ENCODE results near the gene DYNLL1. TPM values are rescaled to one million over a fixed set of nuclear protein-coding genes. Genes with fewer than 3 reads are reported as not detected.

The DYNLL1 gene
- total and polyA plus RNA-seq, 2 of the 13 experiments (the other 11 are each of a cell fraction or from before 2014, with no cell fraction given): 271 to 294 TPM

DNA sequence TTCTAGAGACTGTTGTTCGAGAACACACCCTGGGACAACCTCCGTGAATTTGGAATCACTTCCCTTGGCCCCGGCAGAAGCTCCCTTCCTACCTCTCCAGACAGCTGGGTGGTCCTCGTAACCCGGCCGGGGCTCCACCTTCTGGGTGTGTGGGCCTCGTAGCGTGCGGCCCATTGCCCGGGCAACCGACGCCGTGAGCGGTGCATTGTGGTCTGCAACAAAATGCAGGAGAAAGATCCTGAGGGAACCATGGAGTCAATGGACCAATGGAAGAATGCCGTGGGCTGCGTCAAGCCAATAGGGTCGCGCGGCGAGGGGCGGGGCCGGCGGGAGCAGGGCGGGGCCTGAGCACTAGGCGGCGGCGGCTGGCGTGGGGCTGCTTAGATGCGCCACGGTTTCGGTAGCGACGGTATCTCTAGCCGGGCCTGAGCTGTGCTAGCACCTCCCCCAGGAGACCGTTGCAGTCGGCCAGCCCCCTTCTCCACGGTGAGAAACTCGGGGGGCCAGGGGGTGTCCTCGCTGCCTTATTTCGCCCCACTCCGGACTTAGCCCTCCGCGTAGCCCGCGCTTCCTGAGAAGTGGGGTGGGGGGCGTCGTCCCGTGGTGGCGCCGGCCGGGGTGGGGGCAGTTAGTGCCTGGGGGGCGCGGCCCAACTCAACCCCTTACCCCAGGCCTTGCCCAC is at the start of gene DYNLL1 (continued):
- TF ChIP-seq PHF8 (CRISPR knock-in tag; IDR thresholded peaks at IDR 0.05) (peak; percentile 69; the same call in 1 of the 2 replicates), ZFP36L1 (CRISPR knock-in tag; IDR thresholded peaks at IDR 0.05) (no peak), ZNF788 (CRISPR knock-in tag; IDR thresholded peaks at IDR 0.05; ENCODE audit: borderline replicate concordance) (peak; percentile 36; the same call in 1 of the 2 replicates), CERS6 (CRISPR knock-in tag; IDR thresholded peaks at IDR 0.05) (no peak), GFI1 (CRISPR knock-in tag; IDR thresholded peaks at IDR 0.05; ENCODE audit: borderline replicate concordance) (peak; percentile 68; the same call in 1 of the 2 replicates), ZMYM2 (CRISPR knock-in tag; IDR thresholded peaks at IDR 0.05) (no peak), IRX3 (CRISPR knock-in tag; IDR thresholded peaks at IDR 0.05; ENCODE audit: borderline replicate concordance, low read depth) (no peak), ZNF44 (CRISPR knock-in tag; IDR thresholded peaks at IDR 0.05) (no peak), ZNF879 (CRISPR knock-in tag; IDR thresholded peaks at IDR 0.05) (no peak), ZBTB8A (CRISPR knock-in tag; IDR thresholded peaks at IDR 0.05; ENCODE audit: borderline replicate concordance, low read depth) (no peak), GLI4 (CRISPR knock-in tag; IDR thresholded peaks at IDR 0.05; ENCODE audit: borderline replicate concordance) (no peak), ZNF253 (CRISPR knock-in tag; IDR thresholded peaks at IDR 0.05; ENCODE audit: borderline replicate concordance) (0 out of 2 replicates have a peak, but pooled peaks have one; percentile 26), ZNF317 (CRISPR knock-in tag; IDR thresholded peaks at IDR 0.05) (peak; percentile 67; the same call in 1 of the 2 replicates), KDM4B (CRISPR knock-in tag; IDR thresholded peaks at IDR 0.05) (no peak; the same call in 1 of the 2 replicates)
- TF ChIP-seq, protein P1, sequence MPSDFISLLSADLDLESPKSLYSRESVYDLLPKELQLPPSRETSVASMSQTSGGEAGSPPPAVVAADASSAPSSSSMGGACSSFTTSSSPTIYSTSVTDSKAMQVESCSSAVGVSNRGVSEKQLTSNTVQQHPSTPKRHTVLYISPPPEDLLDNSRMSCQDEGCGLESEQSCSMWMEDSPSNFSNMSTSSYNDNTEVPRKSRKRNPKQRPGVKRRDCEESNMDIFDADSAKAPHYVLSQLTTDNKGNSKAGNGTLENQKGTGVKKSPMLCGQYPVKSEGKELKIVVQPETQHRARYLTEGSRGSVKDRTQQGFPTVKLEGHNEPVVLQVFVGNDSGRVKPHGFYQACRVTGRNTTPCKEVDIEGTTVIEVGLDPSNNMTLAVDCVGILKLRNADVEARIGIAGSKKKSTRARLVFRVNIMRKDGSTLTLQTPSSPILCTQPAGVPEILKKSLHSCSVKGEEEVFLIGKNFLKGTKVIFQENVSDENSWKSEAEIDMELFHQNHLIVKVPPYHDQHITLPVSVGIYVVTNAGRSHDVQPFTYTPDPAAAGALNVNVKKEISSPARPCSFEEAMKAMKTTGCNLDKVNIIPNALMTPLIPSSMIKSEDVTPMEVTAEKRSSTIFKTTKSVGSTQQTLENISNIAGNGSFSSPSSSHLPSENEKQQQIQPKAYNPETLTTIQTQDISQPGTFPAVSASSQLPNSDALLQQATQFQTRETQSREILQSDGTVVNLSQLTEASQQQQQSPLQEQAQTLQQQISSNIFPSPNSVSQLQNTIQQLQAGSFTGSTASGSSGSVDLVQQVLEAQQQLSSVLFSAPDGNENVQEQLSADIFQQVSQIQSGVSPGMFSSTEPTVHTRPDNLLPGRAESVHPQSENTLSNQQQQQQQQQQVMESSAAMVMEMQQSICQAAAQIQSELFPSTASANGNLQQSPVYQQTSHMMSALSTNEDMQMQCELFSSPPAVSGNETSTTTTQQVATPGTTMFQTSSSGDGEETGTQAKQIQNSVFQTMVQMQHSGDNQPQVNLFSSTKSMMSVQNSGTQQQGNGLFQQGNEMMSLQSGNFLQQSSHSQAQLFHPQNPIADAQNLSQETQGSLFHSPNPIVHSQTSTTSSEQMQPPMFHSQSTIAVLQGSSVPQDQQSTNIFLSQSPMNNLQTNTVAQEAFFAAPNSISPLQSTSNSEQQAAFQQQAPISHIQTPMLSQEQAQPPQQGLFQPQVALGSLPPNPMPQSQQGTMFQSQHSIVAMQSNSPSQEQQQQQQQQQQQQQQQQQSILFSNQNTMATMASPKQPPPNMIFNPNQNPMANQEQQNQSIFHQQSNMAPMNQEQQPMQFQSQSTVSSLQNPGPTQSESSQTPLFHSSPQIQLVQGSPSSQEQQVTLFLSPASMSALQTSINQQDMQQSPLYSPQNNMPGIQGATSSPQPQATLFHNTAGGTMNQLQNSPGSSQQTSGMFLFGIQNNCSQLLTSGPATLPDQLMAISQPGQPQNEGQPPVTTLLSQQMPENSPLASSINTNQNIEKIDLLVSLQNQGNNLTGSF (CRISPR knock-in tag; IDR thresholded peaks at IDR 0.05): no peak; the same call in 1 of the 2 replicates
- TF ChIP-seq, protein P2, sequence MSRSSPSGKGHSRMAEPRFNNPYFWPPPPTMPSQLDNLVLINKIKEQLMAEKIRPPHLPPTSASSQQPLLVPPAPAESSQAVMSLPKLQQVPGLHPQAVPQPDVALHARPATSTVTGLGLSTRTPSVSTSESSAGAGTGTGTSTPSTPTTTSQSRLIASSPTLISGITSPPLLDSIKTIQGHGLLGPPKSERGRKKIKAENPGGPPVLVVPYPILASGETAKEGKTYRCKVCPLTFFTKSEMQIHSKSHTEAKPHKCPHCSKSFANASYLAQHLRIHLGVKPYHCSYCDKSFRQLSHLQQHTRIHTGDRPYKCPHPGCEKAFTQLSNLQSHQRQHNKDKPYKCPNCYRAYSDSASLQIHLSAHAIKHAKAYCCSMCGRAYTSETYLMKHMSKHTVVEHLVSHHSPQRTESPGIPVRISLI (CRISPR knock-in tag; IDR thresholded peaks at IDR 0.05; ENCODE audit: borderline replicate concordance): no peak; the same call in 1 of the 2 replicates
- TF ChIP-seq, protein P3, sequence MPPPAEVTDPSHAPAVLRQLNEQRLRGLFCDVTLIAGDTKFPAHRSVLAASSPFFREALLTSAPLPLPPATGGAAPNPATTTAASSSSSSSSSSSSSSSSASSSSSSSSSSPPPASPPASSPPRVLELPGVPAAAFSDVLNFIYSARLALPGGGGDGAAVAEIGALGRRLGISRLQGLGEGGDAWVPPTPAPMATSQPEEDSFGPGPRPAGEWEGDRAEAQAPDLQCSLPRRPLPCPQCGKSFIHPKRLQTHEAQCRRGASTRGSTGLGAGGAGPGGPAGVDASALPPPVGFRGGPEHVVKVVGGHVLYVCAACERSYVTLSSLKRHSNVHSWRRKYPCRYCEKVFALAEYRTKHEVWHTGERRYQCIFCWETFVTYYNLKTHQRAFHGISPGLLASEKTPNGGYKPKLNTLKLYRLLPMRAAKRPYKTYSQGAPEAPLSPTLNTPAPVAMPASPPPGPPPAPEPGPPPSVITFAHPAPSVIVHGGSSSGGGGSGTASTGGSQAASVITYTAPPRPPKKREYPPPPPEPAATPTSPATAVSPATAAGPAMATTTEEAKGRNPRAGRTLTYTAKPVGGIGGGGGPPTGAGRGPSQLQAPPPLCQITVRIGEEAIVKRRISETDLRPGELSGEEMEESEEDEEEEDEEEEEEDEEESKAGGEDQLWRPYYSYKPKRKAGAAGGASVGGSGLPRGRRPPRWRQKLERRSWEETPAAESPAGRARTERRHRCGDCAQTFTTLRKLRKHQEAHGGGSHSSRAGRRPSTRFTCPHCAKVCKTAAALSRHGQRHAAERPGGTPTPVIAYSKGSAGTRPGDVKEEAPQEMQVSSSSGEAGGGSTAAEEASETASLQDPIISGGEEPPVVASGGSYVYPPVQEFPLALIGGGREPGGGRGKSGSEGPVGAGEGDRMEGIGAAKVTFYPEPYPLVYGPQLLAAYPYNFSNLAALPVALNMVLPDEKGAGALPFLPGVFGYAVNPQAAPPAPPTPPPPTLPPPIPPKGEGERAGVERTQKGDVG (CRISPR knock-in tag; IDR thresholded peaks at IDR 0.05; ENCODE audit: borderline replicate concordance): no peak
